Measurements from ENCODE around the gene ZC3H12D.

DNA sequence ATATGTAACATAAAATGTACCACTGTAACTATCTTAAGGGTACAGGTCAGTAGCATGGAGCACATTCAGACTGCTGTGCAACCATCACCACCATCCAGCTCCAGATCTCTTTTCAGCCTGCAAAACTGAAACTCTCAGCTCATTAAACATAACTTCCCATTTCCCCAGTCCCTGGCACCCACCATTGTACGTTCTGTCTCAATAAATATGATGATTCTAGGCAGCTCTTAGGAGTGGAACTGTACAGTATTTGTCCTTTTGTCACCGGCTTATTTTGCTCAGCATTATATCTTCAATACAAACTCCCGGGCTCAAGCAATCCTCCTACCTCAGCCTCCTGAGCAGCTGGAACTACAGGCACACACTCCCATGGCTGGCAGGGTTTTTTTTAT, 1.5 kb downstream of the ZC3H12D start:
- TF ChIP-seq CTCF (IDR thresholded peaks at IDR 0.05) (no peak), POLR2AphosphoS5 (IDR thresholded peaks at IDR 0.05) (no peak)

All from sigmoid colon (tissue), 4 donors.